Bronchial epithelial cell (primary cell): Measurements from ENCODE around the gene PLG. TPM values are rescaled to one million over a fixed set of nuclear protein-coding genes. Genes with fewer than 3 reads are reported as not detected.
A peak's percentile ranks its signal among the peaks of the same experiment; 100 is the strongest.

Experiments
- DNase-seq: peaks from one replicate; pipeline ENCODE4 v3.0.0-alpha.2; 2010; ENCODE audit warnings: low read depth
- FAIRE-seq: peaks from 2 replicates; lab custom pipeline; 2011; peaks lifted over from hg19 to GRCh38; lab: Jason Lieb, UNC
- H3K27me3 ChIP-seq: 2 replicates; pipeline ENCODE4 v1.5.1; 2011; ENCODE audit warnings: low read length; ENCODE audit not compliant: control insufficient read depth, insufficient read depth
- H3K36me3 ChIP-seq: 2 replicates; pipeline ENCODE4 v1.5.1; 2011; ENCODE audit warnings: low read length; ENCODE audit not compliant: control insufficient read depth, insufficient read depth
- H3K4me3 ChIP-seq: 2 replicates; pipeline ENCODE4 v1.5.1; 2011; ENCODE audit warnings: mild to moderate bottlenecking, low read depth, low read length, control low read depth
- CTCF ChIP-seq: IDR thresholded peaks from 2 replicates; pipeline ENCODE4 v1.5.1; 2011; ENCODE audit warnings: mild to moderate bottlenecking, moderate library complexity, low read length, control low read depth, inconsistent platforms; ENCODE audit not compliant: insufficient read depth, severe bottlenecking
- total RNA-seq: library from RNA; depleted of rRNA; stranded (reverse); fragments of >200 nt; gene quantifications from 2 replicates; pipeline ENCODE4 v1.2.1, GENCODE V29; 2014

PLG gene
- total RNA-seq, 1 donor from 2014 or later, result not detected

- FAIRE-seq, result no peak
- TF ChIP-seq CTCF, result no peak
- DNase-seq, result no peak
- Histone ChIP-seq H3K36me3 (no peaks in the 10 kb centered on the region), H3K4me3 (no peak overlapping the region), H3K27me3 (no peaks in the 10 kb centered on the region)
Measured at GRCh38 chr6:160755165-160755564, 53.1 kb downstream of the PLG start.

GRCh38 chr6:160756021-160756420 lies 54.0 kb downstream of the PLG start:
- TF ChIP-seq CTCF, result no peak
- FAIRE-seq, result no peak
- Histone ChIP-seq H3K36me3 (no peaks in the 10 kb centered on the region), H3K27me3 (no peaks in the 10 kb centered on the region), H3K4me3 (no peak overlapping the region)
- peak; percentile 63 for DNase-seq

GRCh38 chr6:160756871-160757270 lies 54.8 kb downstream of the PLG start:
- TF ChIP-seq CTCF, result no peak
- FAIRE-seq, result no peak
- Histone ChIP-seq H3K4me3 (no peak overlapping the region), H3K27me3 (no peaks in the 10 kb centered on the region), H3K36me3 (no peaks in the 10 kb centered on the region)
- DNase-seq, result peak; percentile 67

GRCh38 chr6:160764847-160765246 lies 62.8 kb downstream of the PLG start:
- no peak for DNase-seq
- TF ChIP-seq CTCF, result no peak
- FAIRE-seq, result peak; percentile 83
- H3K4me3 ChIP-seq, result no peak overlapping the region
- H3K27me3 ChIP-seq, result no peaks in the 10 kb centered on the region
- no peaks in the 10 kb centered on the region for H3K36me3 ChIP-seq

- no peak for TF ChIP-seq CTCF
- H3K27me3 ChIP-seq, result no peaks in the 10 kb centered on the region
- no peak overlapping the region for H3K4me3 ChIP-seq
- FAIRE-seq, result no peak
- DNase-seq, result no peak
- H3K36me3 ChIP-seq, result no peaks in the 10 kb centered on the region
Measured at GRCh38 chr6:160765412-160765811, 63.4 kb downstream of the PLG start.

- FAIRE-seq (no peak), DNase-seq (no peak)
- Histone ChIP-seq H3K27me3 (no peaks in the 10 kb centered on the region), H3K36me3 (no peaks in the 10 kb centered on the region), H3K4me3 (peak overlapping the region; percentile 50)
- no peak for TF ChIP-seq CTCF
Measured at GRCh38 chr6:160766657-160766988, 64.6 kb downstream of the PLG start.
